Suprapubic skin (tissue), 4 donors: ENCODE measurements around the gene VPS4A. TPM values are rescaled to one million over a fixed set of nuclear protein-coding genes. Genes with fewer than 3 reads are reported as not detected.

Experiments used
- DNase-seq, 2 donors: peaks; one replicate each; pipeline ENCODE4 v3.0.0-alpha.2; 2019; ENCODE audit warnings: low spot score in 2 of 2
- H3K27ac ChIP-seq: fragments of 200-600 bp; sonication (generic); one replicate; pipeline ENCODE4 v1.5.1; 2019
- H3K27me3 ChIP-seq: fragments of 200-600 bp; sonication (generic); one replicate; pipeline ENCODE4 v1.5.1; 2019
- H3K36me3 ChIP-seq: fragments of 200-600 bp; sonication (generic); one replicate; pipeline ENCODE4 v1.5.1; 2019
- H3K4me1 ChIP-seq: fragments of 200-600 bp; sonication (generic); one replicate; pipeline ENCODE4 v1.5.1; 2019
- H3K4me3 ChIP-seq: fragments of 200-600 bp; sonication (generic); one replicate; pipeline ENCODE4 v1.5.1; 2019; ENCODE audit warnings: mild to moderate bottlenecking
- H3K9me3 ChIP-seq: fragments of 200-600 bp; sonication (generic); one replicate; pipeline ENCODE4 v1.5.1; 2019
- EP300 ChIP-seq: sonication (generic); formaldehyde crosslinking; IDR thresholded peaks from one replicate; pipeline ENCODE4 v1.6.1; 2017; ENCODE audit warnings: antibody characterized with exemption
- POLR2A ChIP-seq, 2 donors: fragments of 450-650 bp; IDR thresholded peaks; one replicate each; pipeline ENCODE4 v1.6.1; 2017; ENCODE audit warnings: antibody characterized with exemption in 2 of 2, mild to moderate bottlenecking in 2 of 2, moderate library complexity in 2 of 2
- POLR2AphosphoS5 ChIP-seq, 3 donors: sonication (generic); formaldehyde crosslinking; IDR thresholded peaks; one replicate each; pipeline ENCODE4 v1.6.1; 2017; ENCODE audit warnings: antibody characterized with exemption in 3 of 3
- WGBS: methylation state at CpG from one replicate; pipeline ENCODE4 v1.1.5; 2018; 5-methylcytosine and 5-hydroxymethylcytosine counted together
- total RNA-seq, 4 donors: library from RNA; depleted of rRNA; stranded (reverse); fragments of >200 nt; gene quantifications; one replicate each; pipeline ENCODE4 v1.1.0, GENCODE V29; 2016
- TF ChIP-seq, protein P1 (sequence below), 2 donors: fragments of 200-600 bp in 1 of 2; fragments of 450-650 bp in 1 of 2; sonication (generic) in 1 of 2; IDR thresholded peaks; one replicate each; pipeline ENCODE4 v1.5.1; 2016 to 2019; ENCODE audit warnings: antibody characterized with exemption in 2 of 2, mild to moderate bottlenecking in 1 of 2, moderate library complexity in 1 of 2

Gene VPS4A
- total RNA-seq, 4 donors from 2014 or later, result 32.5 to 46.6 (median 37.6) TPM

DNA sequence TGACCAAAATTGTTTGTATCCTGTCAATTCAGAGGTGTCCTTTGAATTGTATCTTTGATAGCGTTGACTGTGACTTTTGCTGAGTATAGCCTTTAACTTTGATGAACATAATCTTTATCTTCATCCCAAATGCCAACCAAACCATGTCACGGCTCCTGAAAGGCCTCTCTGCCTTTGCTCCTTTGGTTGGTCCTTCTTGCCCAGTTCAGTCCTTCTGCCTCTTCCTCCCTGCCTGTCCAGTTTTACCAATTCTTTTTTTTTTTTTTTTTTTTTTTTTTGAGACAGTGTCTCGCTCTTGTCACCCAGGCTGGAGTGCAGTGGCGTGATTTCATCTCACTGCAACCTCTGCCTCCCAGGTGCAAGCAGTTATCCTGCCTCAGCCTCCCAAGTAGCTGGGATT lies 12.9 kb upstream of the VPS4A start:
- TF ChIP-seq EP300 (no peak), POLR2A (IDR thresholded peaks at IDR 0.05) (no peak), POLR2AphosphoS5 (IDR thresholded peaks at IDR 0.05) (no peak)
- TF ChIP-seq, protein P1, sequence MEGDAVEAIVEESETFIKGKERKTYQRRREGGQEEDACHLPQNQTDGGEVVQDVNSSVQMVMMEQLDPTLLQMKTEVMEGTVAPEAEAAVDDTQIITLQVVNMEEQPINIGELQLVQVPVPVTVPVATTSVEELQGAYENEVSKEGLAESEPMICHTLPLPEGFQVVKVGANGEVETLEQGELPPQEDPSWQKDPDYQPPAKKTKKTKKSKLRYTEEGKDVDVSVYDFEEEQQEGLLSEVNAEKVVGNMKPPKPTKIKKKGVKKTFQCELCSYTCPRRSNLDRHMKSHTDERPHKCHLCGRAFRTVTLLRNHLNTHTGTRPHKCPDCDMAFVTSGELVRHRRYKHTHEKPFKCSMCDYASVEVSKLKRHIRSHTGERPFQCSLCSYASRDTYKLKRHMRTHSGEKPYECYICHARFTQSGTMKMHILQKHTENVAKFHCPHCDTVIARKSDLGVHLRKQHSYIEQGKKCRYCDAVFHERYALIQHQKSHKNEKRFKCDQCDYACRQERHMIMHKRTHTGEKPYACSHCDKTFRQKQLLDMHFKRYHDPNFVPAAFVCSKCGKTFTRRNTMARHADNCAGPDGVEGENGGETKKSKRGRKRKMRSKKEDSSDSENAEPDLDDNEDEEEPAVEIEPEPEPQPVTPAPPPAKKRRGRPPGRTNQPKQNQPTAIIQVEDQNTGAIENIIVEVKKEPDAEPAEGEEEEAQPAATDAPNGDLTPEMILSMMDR (IDR thresholded peaks at IDR 0.05), result no peak
- no peaks in the 10 kb centered on the region for H3K9me3 ChIP-seq
- no peak overlapping the region for H3K27ac ChIP-seq
- WGBS, result 98% methylated on average over 4 of the region's 4 CpGs
- no peaks in the 10 kb centered on the region for H3K4me1 ChIP-seq
- DNase-seq, result no peak
- H3K4me3 ChIP-seq, result no peak overlapping the region
- H3K27me3 ChIP-seq, result no peaks in the 10 kb centered on the region
- peaks cover 29% of the 10 kb centered on the region for H3K36me3 ChIP-seq

DNA sequence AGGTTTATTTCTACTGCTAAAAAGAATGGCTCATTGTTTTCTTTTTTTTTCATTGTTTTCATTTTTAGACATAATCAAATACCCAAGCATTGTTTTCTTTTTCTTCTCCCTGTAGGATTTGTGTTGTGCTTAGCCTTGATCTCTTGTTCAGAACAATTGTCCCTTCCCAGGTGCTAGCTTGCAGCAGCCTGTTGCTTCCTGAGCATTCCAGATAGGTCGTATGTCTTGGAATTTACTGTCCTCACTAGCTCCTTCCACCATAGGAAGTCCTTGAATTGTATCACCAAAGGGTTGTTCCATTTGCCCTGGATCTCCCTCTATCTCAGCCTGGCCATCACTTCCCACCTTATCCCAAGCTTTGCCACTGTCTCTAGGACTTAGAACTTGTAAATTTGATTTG lies 10.0 kb upstream of the VPS4A start:
- Histone ChIP-seq H3K4me3 (no peak overlapping the region), H3K27ac (no peak overlapping the region), H3K4me1 (no peaks in the 10 kb centered on the region), H3K36me3 (peaks cover 43% of the 10 kb centered on the region), H3K9me3 (no peaks in the 10 kb centered on the region), H3K27me3 (no peaks in the 10 kb centered on the region)
- no peak for DNase-seq
- 48% methylated on average over 1 of the region's 1 CpG for WGBS
- TF ChIP-seq POLR2A (IDR thresholded peaks at IDR 0.05) (no peak), POLR2AphosphoS5 (IDR thresholded peaks at IDR 0.05) (no peak)

- Histone ChIP-seq H3K36me3 (peaks cover 43% of the 10 kb centered on the region), H3K4me3 (no peak overlapping the region), H3K4me1 (peaks cover 5% of the 10 kb centered on the region), H3K27ac (no peak overlapping the region), H3K9me3 (no peaks in the 10 kb centered on the region), H3K27me3 (no peaks in the 10 kb centered on the region)
- no peak for DNase-seq
- 81% methylated on average over 4 of the region's 4 CpGs for WGBS
- TF ChIP-seq, protein P1 (IDR thresholded peaks at IDR 0.05), result no peak
- TF ChIP-seq EP300 (no peak), POLR2A (IDR thresholded peaks at IDR 0.05) (no peak)
Observed at GRCh38 chr16:69301861-69302260, 9.3 kb upstream of the VPS4A start.

GRCh38 chr16:69302301-69302700 lies 8.8 kb upstream of the VPS4A start:
- Histone ChIP-seq H3K36me3 (peaks cover 43% of the 10 kb centered on the region), H3K27me3 (no peaks in the 10 kb centered on the region), H3K4me3 (no peak overlapping the region), H3K9me3 (no peaks in the 10 kb centered on the region), H3K27ac (no peak overlapping the region), H3K4me1 (peaks cover 5% of the 10 kb centered on the region)
- no peak for DNase-seq
- 96% methylated on average over 4 of the region's 4 CpGs for WGBS
- TF ChIP-seq POLR2A (IDR thresholded peaks at IDR 0.05), result no peak
- TF ChIP-seq EP300, result no peak
- TF ChIP-seq POLR2AphosphoS5 (IDR thresholded peaks at IDR 0.05), result no peak
- TF ChIP-seq, protein P1 (IDR thresholded peaks at IDR 0.05), result no peak

- H3K36me3 ChIP-seq, result peaks cover 23% of the 10 kb centered on the region
- H3K27ac ChIP-seq, result no peak overlapping the region
- no peak for DNase-seq
- no peaks in the 10 kb centered on the region for H3K27me3 ChIP-seq
- TF ChIP-seq EP300, result no peak
- TF ChIP-seq, protein P1 (IDR thresholded peaks at IDR 0.05), result no peak
- no peak for TF ChIP-seq POLR2A (IDR thresholded peaks at IDR 0.05)
- no peak for TF ChIP-seq POLR2AphosphoS5 (IDR thresholded peaks at IDR 0.05)
- peaks cover 9% of the 10 kb centered on the region for H3K4me1 ChIP-seq
- H3K4me3 ChIP-seq, result no peak overlapping the region
- no peaks in the 10 kb centered on the region for H3K9me3 ChIP-seq
- WGBS, result 64% methylated on average over 1 of the region's 1 CpG
Observed at GRCh38 chr16:69306031-69306430, 5.1 kb upstream of the VPS4A start.

GRCh38 chr16:69307091-69307490 lies 4.1 kb upstream of the VPS4A start:
- Histone ChIP-seq H3K4me3 (no peak overlapping the region), H3K36me3 (peaks cover 16% of the 10 kb centered on the region), H3K4me1 (peaks cover 12% of the 10 kb centered on the region), H3K27ac (no peak overlapping the region), H3K9me3 (no peaks in the 10 kb centered on the region), H3K27me3 (no peaks in the 10 kb centered on the region)
- WGBS, result 67% methylated on average over 1 of the region's 1 CpG
- TF ChIP-seq EP300 (no peak), POLR2AphosphoS5 (IDR thresholded peaks at IDR 0.05) (no peak), POLR2A (IDR thresholded peaks at IDR 0.05) (no peak)
- TF ChIP-seq, protein P1 (IDR thresholded peaks at IDR 0.05), result no peak
- DNase-seq, result no peak
